Esophagus muscularis mucosa (tissue), 4 donors: ENCODE results near the gene PSMD8.

Experiments used
- EP300 ChIP-seq: sonication (generic); formaldehyde crosslinking; IDR thresholded peaks from one replicate; pipeline ENCODE4 v1.6.1; 2017; ENCODE audit warnings: antibody characterized with exemption
- POLR2A ChIP-seq: fragments of 450-650 bp; IDR thresholded peaks from one replicate; pipeline ENCODE4 v1.6.1; 2017; ENCODE audit warnings: antibody characterized with exemption, moderate library complexity, mild to moderate bottlenecking, low read depth
- POLR2AphosphoS5 ChIP-seq, 2 donors: sonication (generic); formaldehyde crosslinking; IDR thresholded peaks; one replicate each; pipeline ENCODE4 v1.6.1; 2017; ENCODE audit warnings: antibody characterized with exemption in 2 of 2
- TF ChIP-seq, protein P1 (sequence below), 3 experiments: fragments of 200-600 bp in 2 of 3; fragments of 450-650 bp in 1 of 3; sonication (generic) in 2 of 3; IDR thresholded peaks; one replicate each; pipeline ENCODE4 v1.5.1; 2017 to 2019; ENCODE audit warnings: antibody characterized with exemption in 3 of 3, mild to moderate bottlenecking in 2 of 3, moderate library complexity in 1 of 3

DNA sequence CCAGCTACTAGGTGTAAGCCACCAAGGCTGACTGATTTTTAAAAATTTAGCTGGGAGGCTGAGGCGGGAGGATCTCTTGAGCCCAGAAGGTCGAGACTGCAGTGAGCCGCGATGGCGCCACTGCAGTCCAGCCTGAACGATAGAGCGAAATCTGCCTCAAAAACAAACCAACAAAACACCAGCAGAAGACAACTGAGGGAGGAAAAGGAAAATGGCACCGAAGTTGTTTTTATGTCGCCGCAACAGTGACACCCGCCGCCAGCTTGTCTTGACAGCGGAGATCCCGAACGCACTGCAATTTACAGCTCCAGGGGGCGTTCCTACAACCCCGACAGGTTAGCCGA lies 28.2 kb downstream of the PSMD8 start:
- TF ChIP-seq, protein P1, sequence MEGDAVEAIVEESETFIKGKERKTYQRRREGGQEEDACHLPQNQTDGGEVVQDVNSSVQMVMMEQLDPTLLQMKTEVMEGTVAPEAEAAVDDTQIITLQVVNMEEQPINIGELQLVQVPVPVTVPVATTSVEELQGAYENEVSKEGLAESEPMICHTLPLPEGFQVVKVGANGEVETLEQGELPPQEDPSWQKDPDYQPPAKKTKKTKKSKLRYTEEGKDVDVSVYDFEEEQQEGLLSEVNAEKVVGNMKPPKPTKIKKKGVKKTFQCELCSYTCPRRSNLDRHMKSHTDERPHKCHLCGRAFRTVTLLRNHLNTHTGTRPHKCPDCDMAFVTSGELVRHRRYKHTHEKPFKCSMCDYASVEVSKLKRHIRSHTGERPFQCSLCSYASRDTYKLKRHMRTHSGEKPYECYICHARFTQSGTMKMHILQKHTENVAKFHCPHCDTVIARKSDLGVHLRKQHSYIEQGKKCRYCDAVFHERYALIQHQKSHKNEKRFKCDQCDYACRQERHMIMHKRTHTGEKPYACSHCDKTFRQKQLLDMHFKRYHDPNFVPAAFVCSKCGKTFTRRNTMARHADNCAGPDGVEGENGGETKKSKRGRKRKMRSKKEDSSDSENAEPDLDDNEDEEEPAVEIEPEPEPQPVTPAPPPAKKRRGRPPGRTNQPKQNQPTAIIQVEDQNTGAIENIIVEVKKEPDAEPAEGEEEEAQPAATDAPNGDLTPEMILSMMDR (IDR thresholded peaks at IDR 0.05): no peak
- TF ChIP-seq POLR2A (no peak), POLR2AphosphoS5 (IDR thresholded peaks at IDR 0.05) (no peak), EP300 (no peak)
